Myocyte (in vitro differentiated cells): ENCODE results near the gene EVI5L. TPM values are rescaled to one million over a fixed set of nuclear protein-coding genes. Genes with fewer than 3 reads are reported as not detected.
"Not testable (repeated sequence)": the region's sequence is repeated elsewhere in the genome, so short reads cannot be mapped to it uniquely, and the experiment has no call there.

Experiments used
- DNase-seq: peaks from one replicate; pipeline ENCODE4 v3.0.0-alpha.2; 2012; ENCODE audit warnings: low read depth
- total RNA-seq: library from RNA; depleted of rRNA; stranded (reverse); fragments of >200 nt; gene quantifications from 2 replicates; pipeline ENCODE4 v1.2.3, GENCODE V29; 2014

EVI5L gene
- total RNA-seq, 1 donor from 2014 or later: 25.4 TPM

- DNase-seq: not testable (repeated sequence)
Observed at GRCh38 chr19:7816040-7816439, 14.0 kb upstream of the EVI5L start.

- DNase-seq: no peak
Observed at GRCh38 chr19:7817801-7818200, 12.2 kb upstream of the EVI5L start.

DNA sequence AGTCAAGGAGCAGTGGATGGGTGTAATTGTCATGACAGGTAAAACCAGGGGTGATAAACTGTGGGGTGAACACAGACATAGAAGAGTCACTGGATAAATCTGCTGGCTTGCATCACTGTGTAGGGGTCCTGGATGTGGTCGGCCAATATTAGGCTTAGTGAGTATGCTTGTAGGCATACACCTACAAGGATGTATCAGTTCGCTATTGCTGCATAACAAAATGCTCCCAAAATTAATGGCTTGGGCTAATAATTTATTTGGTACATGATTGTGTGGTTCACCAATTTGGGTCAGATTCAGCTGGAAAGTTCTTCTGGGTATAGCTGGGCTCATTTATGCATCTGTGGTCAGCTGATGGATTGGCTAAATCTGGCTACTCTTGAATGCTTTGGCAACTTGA is 11.2 kb upstream of the EVI5L start:
- DNase-seq: no peak

- no peak for DNase-seq
Observed at GRCh38 chr19:7819337-7819736, 10.7 kb upstream of the EVI5L start.

DNA sequence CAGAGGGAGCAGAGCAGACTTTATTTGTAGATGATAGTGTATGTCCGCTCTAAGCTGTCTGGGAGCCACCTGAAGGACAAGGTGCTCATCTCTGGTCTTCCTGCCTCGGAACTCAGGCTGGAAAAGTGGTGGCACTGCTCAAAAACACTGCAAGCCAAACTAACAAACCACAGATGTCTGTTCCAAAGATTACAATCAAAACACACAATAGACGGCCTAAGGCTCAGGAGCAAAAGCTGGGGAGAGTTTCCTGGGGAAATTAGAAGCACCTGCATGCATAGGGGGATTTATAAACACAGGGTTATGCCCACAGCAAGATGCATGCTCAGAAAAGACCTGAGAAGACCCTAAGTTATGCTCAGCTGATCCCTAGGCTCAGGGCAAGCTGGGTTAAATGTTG is 9.4 kb upstream of the EVI5L start:
- no peak for DNase-seq

DNA sequence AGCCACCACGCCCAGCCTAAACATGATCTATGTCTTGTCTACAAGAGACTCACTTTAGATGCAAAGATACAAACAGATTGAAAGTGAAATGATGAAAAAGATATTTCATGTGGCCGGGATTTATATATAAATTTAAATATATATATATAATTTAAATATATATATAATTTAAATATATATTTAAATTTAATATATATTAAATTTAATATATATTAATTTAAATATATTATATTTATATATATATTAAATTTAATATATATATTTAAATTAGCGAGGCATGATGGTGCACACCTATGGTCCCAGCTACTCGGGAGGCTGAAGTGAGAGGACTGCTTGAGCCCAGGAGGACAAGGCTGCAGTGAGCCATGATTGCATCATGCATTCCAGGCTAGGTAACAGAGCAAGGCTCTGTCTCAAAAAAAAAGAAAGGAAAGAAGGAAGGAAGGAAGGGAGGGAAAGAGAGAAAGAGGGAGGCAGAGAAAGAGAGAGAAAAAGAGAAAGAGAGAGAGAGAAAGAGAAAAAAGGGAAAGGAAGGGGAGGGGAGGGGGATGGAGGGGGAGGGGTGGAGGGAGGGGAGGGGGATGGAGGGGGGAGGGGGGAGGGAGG is 7.0 kb upstream of the EVI5L start:
- no peak for DNase-seq

DNA sequence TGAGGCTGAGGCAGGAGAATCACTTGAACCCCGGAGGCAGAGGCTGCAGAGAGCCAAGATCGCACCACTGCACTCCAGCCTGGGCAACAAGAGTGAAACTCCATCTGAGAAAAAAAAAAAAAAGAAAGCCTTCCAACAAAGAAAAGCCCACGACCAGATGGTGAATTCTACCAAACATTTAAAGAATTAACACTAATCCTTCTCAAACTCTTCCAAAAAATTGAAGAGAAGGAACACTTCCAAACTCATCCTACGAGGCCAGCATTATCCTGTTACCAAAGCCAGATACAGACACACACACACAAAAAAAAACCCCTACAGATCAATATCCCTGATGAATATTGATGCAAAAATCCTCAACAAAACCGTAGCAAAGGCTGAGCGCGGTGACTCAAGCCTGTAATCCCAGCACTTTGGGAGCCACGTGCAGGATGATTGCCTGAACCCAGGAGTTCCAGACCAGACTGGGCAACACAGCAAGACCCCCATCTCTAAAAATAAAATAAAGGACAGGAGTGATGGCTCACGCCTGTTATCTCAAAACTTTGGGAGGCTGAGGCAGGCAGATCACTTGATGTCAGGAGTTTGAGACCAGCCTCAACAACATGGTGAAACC is 6.2 kb upstream of the EVI5L start:
- DNase-seq: no peak

- no peak for DNase-seq
Observed at GRCh38 chr19:7829166-7829520, 875 bp upstream of the EVI5L start.

DNA sequence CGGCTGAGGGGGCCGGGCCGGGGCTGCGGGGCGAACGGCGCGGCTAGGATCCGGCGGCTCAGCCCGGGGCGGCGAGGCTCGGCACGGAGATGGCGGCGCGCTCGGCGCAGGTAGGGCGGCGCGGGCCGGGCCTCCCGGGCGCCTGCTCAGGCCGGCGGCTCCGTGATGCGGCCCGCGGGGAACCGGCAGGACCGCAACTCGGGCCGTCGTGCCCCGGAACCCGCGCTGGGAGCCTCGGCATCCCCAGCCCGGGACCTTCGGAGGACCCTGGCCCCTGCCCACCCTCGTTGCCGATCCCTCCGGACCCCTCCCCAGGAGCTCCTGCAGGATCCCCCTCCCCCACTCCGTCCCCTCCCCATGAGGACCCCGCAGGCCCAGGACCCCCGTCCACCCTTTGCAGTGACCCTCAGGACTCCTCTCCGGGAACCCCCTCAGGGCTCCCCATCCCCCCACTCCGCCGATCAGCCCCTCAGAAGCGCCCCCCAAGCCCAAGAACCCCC is 304 bp downstream of the EVI5L start:
- no peak for DNase-seq

DNA sequence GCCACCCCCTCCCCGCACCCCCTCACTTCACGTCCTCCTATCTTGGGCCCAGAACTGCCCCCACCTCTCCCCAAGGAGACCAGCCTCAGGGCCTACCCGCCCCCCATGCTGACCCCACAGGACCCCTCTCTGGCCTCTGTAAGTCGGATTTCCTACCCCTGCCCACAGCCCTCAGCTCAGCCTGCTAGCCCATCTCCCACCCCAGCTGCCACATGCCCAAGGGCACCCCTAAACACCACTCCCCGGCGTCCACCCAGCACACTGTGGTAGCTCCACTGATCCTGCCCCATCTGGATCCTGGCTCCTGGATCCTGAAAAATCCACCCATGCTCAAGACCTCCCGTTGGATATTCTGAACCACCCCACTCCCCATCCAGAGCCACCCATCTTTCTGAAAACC is 805 bp downstream of the EVI5L start:
- DNase-seq: no peak

GRCh38 chr19:7831452-7831851 is 1.4 kb downstream of the EVI5L start:
- DNase-seq: peak; percentile 20

GRCh38 chr19:7832009-7832408 is 2.0 kb downstream of the EVI5L start:
- DNase-seq: no peak

- DNase-seq: no peak
Observed at GRCh38 chr19:7832781-7833180, 2.8 kb downstream of the EVI5L start.

GRCh38 chr19:7833225-7834099 is 3.4 kb downstream of the EVI5L start:
- DNase-seq: no peak

- no peak for DNase-seq
Observed at GRCh38 chr19:7839476-7839875, 9.5 kb downstream of the EVI5L start.

DNA sequence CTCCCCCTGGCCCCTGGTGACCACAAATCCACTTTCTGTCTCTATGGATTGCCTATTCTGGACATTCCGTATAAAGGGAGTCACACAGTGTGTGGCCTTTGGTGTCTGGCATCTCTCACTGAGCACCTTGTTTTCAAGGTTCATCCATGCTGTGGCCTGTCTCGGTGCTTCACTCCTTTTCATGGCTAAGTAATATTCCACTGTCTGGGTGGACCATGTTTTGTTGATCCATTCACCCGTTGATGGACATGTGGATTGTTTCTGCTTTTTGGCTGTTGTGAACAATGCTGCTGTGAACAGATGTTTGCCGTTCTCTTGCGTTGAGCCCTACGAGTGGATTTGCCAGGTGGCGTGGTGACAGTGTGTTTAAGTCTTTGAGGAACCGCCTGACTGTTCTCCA is 10.6 kb downstream of the EVI5L start:
- no peak for DNase-seq

- no peak for DNase-seq
Observed at GRCh38 chr19:7841751-7842660, 12.0 kb downstream of the EVI5L start.

- DNase-seq: no peak
Observed at GRCh38 chr19:7842661-7843294, 12.8 kb downstream of the EVI5L start.

GRCh38 chr19:7843521-7843920 is 13.5 kb downstream of the EVI5L start:
- DNase-seq: no peak

DNA sequence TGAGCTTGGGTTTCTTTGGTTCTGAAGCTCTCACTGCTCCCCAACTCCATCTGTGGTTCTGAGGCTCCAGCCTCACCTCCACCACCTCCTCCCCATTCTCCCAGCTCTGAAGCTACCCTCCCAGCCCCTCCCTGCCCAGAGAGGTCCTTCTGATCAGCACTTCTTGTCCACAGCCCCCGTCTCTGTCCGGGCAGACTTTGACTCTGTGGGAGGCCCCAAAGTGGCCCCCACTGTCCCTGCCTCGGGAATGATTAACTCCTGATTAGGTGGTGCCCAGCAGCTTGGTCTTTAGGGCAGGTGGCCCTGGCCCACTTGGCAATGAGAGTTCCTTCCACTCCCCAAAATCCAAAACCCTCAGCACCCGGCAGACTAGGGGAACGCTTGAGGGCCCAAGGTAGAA is 14.4 kb downstream of the EVI5L start:
- no peak for DNase-seq

GRCh38 chr19:7844951-7845350 is 14.9 kb downstream of the EVI5L start:
- DNase-seq: no peak
